ENCODE results near the gene ARHGEF4.

ARHGEF4 gene

GRCh38 chr2:131023758-131024157, 187.0 kb downstream of the ARHGEF4 start:
- DNase-seq, result no peak

DNA sequence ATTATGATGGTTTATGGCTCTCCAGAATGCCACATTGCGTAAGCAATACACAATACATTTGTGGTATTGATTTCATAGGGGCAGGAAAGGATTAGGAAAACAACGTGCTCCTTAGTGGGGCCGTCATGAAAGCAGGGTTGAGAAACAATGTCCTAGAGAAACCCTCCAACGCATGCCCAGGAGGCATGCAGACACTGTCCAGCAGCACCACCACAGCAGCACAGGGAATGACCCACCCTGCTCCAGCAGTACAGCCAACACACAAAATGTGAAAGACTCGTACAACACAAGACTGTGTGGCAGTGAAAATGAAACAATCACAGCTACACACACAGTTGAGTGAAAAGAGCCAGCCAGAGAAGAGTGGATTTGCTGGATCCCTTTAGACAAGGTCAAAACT, 190.2 kb downstream of the ARHGEF4 start:
- no peak for DNase-seq

DNA sequence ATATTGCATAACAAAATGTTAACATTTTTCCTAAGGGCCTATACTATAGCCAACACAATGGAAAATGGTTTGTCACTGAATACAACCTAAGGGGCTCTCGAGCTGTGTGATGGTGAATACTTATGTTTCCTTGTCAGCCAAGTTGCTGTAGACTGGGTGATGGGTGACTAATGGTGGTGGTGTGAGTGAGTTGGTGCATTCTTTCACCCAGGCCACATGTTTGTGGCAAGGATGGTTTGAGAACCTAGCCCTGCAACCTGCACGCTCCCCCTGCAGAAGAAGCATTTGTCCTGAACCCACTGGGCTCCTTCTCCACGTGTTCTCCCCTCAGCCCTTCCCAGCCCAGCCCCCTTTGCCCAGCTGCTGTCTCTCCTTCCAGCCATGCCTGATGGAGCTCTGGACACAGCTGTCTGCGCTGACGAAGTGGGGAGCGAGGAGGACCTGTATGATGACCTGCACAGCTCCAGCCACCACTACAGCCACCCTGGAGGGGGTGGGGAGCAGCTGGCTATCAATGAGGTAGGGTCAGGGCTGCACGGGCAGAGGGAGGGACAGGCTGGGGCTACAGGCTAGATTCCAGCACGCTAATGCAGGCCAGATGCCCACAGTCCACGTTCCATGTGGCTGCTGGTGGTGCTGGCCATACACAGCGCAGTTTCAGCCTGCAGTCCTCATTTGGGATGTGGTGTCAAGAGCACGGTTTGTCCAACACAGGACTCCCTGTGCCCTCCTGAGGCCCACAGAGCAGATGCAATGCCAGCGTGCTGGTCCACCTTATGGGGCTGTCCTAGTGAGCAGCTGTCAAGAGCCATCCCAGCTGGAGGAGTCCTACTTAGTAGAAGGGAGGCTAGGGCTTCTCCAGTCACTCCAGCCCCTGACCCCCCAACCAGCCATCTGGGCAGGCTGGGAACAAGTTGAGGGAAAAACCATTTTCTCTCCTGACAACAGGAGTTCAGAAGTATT, 191.1 kb downstream of the ARHGEF4 start:
- DNase-seq, result no peak

GRCh38 chr2:131029812-131030211, 193.1 kb downstream of the ARHGEF4 start:
- no peak for DNase-seq

DNA sequence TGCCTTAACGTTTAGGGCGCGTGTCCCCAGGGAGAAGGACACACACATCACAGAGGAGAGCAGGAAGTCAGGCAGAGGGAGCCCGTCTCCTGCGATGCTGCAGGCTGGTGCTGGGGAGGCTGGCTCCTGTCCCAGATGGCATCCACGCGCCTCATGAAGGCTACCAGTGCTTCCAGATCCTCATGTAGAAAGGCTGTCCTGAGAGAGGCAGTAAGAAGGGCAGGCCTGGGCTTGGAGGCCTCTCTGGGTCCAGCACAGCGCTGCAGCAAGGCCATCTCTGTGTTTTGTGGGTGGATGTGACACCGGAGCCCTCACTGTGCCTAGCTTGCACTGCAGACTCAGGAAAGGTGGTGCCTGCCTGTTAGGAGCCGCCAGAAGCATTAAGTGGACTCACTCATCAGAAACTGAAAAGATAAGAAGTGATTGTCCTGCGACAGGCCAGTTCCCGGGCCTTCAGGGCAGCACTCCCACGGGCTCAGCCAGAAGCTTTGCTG, 193.8 kb downstream of the ARHGEF4 start:
- no peak for DNase-seq

DNA sequence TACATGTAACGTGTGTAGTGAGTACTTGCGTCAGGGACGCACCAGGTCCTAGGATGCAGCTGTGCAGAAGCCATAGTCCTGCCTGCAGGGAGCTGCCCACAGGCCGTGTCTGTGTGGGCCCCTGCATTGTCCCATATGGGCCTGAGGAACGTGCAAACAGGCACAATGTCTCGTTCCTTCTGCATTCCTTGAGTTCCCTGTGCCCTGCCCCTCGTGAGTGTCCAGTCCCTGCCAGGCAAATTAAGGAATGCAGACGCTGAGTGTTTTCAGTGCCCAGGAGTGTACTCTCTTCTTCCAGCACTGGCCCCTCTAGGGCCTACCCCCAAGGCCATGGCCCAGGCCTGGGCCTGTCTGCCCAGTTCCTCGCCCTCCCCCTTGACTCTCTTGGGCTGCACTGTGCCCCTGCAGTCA, 194.7 kb downstream of the ARHGEF4 start:
- DNase-seq, result no peak

GRCh38 chr2:131031875-131032274, 195.2 kb downstream of the ARHGEF4 start:
- no peak for DNase-seq

- DNase-seq, result no peak
Measured at GRCh38 chr2:131032393-131032836, 195.7 kb downstream of the ARHGEF4 start.

GRCh38 chr2:131033786-131034121, 197.0 kb downstream of the ARHGEF4 start:
- no peak for DNase-seq

DNA sequence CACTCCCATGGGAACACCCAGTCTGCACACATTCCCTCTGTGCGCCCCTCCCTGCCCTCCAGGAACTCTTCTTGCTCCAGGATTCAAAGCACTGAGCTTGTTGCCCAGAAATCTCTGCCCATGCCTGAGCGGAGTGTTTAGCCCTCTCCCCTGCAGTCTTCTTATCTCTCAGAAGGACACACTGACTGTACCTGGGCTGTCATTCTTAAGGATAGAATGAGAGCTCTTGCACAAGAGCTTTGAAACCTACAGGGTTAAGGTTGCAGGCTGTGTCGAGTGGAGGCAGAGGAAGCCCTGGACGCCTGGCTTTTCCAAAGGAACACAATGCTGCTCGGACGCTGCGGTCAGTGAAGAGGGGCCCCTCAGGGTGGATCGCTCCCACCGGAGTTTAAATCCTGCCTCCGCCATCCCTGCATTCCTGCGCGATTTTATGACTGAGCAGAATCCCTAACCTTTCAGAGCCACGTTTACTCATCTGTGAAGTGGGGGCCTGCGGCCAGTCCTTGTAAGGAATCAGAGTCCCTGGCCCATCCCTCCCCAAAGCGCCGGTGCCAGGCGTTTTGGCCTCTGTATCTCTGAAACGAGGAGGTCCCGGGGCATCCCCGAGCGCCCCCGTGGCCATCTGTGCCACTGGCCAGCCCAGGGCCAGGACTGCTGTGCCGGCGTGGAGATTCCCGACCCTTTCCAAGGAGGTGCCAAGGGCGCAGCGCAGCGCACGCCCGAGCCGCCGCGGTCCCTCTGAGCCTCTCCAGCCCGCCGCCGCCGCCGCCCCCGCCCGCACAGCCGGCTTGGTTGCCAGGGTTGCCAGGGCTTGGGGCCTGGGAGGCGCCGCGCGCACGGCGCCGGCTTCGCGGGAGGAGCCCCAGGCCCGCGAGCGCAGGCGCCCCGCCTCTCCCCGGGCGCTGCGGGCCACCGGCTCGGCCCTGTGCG, 197.7 kb downstream of the ARHGEF4 start:
- no peak for DNase-seq

- no peak for DNase-seq
Measured at GRCh38 chr2:131035112-131035825, 198.6 kb downstream of the ARHGEF4 start.

DNA sequence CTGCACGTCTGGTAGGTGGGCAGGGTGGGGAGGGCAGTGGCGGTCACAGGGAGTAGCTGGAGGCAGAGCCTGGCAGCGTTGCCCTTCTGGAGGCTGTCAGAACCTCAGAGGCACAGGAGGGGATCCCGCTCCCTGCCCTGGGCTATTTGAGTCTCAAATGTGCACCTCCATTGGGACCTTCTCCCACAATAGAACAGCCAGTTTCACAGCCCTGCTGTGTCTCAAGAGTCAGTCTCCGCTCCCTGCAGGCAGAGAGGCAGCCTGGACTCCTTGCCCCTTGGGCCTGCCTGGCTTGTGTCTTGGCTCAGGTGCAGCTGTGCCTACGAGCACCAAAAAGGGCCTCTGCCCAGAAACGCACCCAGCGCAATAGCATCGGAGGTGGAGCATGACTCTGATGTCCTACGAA, 199.1 kb downstream of the ARHGEF4 start:
- no peak for DNase-seq

DNA sequence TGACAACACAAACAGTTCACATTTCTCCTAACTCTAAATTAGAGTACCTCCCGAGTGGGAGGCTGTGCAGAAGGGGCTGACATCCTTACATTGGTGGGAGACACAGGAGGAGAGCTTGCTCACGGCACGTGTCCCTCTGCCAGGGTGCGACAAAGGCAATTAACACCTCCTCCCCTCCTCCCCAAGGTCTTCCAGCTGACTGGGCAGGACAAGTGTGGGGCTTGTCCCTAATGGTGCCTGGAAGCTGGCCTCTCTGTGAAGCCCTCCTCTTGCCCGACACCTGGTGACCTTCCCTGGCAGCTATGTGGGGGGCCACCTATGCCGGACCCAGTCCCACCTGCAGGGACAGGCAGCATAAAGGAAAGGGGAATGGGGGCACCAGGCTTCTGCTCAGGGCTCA, 199.6 kb downstream of the ARHGEF4 start:
- no peak for DNase-seq

GRCh38 chr2:131036696-131037397, 200.1 kb downstream of the ARHGEF4 start:
- no peak for DNase-seq

DNA sequence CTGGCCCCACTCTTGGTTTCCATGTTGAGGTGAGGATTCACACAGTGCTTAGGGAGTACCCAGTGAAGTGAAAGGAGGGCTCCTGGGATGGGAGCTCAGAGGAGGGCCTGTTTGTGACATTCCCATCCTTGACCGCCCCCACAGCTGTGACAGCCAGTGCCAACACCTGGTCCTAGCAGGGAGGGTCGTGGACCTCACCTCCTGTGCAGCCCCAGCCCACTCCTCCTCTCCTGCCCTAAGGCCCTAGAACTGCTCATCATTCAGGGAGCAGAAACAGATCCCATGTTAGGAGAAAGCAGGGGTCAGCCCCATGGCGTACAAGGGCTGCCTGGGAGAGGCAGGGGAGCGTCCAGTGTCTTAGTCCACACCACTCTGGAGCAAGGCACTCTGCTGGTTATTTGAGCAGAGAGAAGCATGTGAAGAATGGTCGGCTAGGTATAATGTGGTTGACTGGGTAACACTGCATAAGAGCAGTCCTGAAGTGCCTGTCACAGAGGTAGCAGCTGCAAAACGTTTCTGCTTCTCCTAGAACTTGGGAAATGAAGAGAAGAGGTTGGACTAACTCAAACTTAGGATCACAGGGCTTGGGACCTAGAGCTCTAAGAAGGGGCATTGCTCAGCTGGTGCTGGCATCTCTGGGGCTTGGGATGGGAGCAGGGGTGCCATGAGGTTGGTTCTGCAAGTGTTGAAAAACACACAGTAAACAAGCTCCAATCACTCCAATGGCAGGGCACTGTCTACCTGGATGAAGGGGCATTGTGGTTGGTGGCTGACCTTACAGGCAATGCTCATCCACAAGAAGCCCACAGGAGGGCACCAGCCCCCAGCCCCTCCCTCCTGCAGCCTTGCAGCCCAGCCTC, 200.9 kb downstream of the ARHGEF4 start:
- no peak for DNase-seq

GRCh38 chr2:131038258-131039100, 201.8 kb downstream of the ARHGEF4 start:
- no peak for DNase-seq

DNA sequence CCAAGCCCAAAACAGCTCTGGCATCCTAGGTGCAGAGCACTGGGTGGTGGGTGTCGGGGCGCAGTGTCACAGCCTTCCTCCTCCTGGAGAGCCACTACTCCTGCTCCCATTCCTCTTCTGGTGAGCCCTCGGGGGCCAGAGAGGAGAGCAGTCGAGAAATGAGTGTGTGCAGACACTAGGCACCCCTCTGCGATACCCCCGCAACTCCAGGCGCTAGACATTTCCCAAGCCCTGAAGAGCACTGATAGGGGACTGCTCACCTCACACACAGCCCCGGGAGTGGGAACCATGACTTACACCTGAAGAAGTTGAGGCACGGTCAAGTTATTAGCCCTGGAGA, 202.4 kb downstream of the ARHGEF4 start:
- DNase-seq, result no peak

DNA sequence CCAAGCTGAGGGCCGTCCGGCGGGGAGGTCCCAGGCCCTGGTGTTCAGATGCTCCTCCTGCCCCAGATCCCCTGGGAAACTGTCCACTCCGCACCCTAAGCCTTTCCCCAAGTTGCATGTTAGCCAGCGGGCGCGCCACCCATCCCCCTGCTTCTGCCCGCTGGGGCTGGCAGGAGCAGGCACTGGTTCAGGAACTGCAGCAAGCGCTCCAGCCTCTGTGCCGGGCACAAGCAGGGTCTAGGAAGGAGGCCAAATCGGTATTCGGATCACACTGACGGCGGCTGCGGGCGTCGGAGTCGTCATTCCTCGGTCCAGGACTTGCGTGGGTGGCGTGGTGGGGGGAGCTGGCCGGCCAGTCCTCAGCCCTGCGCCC, 202.8 kb downstream of the ARHGEF4 start:
- no peak for DNase-seq

- peak; percentile 25 for DNase-seq
Measured at GRCh38 chr2:131039908-131040660, 203.4 kb downstream of the ARHGEF4 start.

Measured in CD4-positive, alpha-beta T cell treated with Interleukin-4 for 4 hours (primary cell).